Measurements from ENCODE around the gene SLC4A8. TPM values are rescaled to one million over a fixed set of nuclear protein-coding genes. Genes with fewer than 3 reads are reported as not detected.

The SLC4A8 gene
- total and polyA plus RNA-seq, 2 donors (not counting 3 experiments of a cell fraction or from before 2014, with no cell fraction given) = 4.7 to 9.7 TPM

DNA sequence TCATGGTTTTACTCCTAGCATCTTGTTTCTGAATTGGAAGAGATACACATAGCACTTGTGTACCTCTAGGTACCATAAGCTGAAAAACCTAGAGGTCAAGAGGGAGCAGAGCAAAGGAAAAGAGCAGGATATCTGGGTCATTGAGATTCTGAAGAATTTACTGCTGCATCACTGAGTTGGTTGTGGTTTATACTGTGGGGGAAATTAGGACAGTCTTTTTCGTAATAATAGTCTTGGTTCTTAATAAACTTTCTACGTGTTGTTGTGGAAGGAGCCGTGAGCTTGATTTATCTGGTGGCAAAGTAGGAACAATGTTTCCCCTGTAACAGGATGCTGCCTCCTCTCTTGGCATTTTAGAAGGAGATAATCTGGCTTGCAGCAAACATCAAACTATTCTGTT, 80.2 kb downstream of the SLC4A8 start:
- H3K79me2 ChIP-seq (ENCODE audit: control insufficient read depth, insufficient read depth, low read length) = no peaks in the 10 kb centered on the region
- no peak overlapping the region for H3K9ac ChIP-seq (replicated peaks; ENCODE audit: extremely low read depth, insufficient read depth, low read length)
- no peak overlapping the region for H2AFZ ChIP-seq (ENCODE audit: low read depth, low read length)
- no peaks in the 10 kb centered on the region for H3K36me3 ChIP-seq (ENCODE audit: control insufficient read depth in 2 of 2, extremely low read depth in 1 of 2, insufficient read depth in 2 of 2, low read length in 2 of 2)
- dilution Hi-C loops (cut with MboI; ENCODE audit: extremely low pct_ligation_motif_present, low sequenced_read_pairs) (no loop called here), intact Hi-C loops (cut with micrococcal nuclease) (no loop called here)
- no peak for TF ChIP-seq EZH2 (IDR thresholded peaks at IDR 0.05; ENCODE audit: borderline replicate concordance, low read depth, low read length, severe bottlenecking)
- no peak for TF ChIP-seq MYC (IDR thresholded peaks at IDR 0.05; ENCODE audit: low read depth, low read length)
- no peak for TF ChIP-seq POLR2A (IDR thresholded peaks at IDR 0.05; ENCODE audit: low read depth, low read length)
- no peak for TF ChIP-seq JUN (IDR thresholded peaks at IDR 0.05; ENCODE audit: borderline replicate concordance, insufficient read depth, insufficient read length, low read depth)
- TF ChIP-seq, protein P1, sequence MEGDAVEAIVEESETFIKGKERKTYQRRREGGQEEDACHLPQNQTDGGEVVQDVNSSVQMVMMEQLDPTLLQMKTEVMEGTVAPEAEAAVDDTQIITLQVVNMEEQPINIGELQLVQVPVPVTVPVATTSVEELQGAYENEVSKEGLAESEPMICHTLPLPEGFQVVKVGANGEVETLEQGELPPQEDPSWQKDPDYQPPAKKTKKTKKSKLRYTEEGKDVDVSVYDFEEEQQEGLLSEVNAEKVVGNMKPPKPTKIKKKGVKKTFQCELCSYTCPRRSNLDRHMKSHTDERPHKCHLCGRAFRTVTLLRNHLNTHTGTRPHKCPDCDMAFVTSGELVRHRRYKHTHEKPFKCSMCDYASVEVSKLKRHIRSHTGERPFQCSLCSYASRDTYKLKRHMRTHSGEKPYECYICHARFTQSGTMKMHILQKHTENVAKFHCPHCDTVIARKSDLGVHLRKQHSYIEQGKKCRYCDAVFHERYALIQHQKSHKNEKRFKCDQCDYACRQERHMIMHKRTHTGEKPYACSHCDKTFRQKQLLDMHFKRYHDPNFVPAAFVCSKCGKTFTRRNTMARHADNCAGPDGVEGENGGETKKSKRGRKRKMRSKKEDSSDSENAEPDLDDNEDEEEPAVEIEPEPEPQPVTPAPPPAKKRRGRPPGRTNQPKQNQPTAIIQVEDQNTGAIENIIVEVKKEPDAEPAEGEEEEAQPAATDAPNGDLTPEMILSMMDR (IDR thresholded peaks at IDR 0.05; ENCODE audit: extremely low read depth in 1 of 2, insufficient read depth in 1 of 2, low read depth in 1 of 2, low read length in 2 of 2) = no peak
- TF ChIP-seq GATA2 (IDR thresholded peaks at IDR 0.05; ENCODE audit: insufficient read depth, insufficient read length, low read depth, low read length) = no peak
- TF ChIP-seq FOS (IDR thresholded peaks at IDR 0.05; ENCODE audit: borderline replicate concordance, insufficient read depth, low read length) = no peak
- no peak for TF ChIP-seq POLR2AphosphoS5 (IDR thresholded peaks at IDR 0.05; ENCODE audit: insufficient read depth, low read depth, low read length)
- TF ChIP-seq MAX (IDR thresholded peaks at IDR 0.05; ENCODE audit: insufficient read depth, insufficient read length) = no peak
- H4K20me1 ChIP-seq (replicated peaks; ENCODE audit: control insufficient read depth, extremely low read depth, insufficient read depth, low read length) = no peaks in the 10 kb centered on the region
- no peak overlapping the region for H3K4me2 ChIP-seq (ENCODE audit: insufficient read depth, low read length)
- H3K4me3 ChIP-seq (replicated peaks in 1 of 3; ENCODE audit: insufficient read depth in 1 of 3, low read depth in 1 of 3, low read length in 3 of 3) = no peak overlapping the region
- no peak overlapping the region for H3K27ac ChIP-seq (ENCODE audit: insufficient read depth, low read depth, low read length)
- H3K27me3 ChIP-seq (ENCODE audit: control insufficient read depth in 2 of 2, insufficient read depth in 2 of 2, low read length in 2 of 2) = no peaks in the 10 kb centered on the region
- POLR2A ChIA-PET = no interaction called here
- no peak for FAIRE-seq
- no peaks in the 10 kb centered on the region for H3K4me1 ChIP-seq (ENCODE audit: control insufficient read depth, extremely low read depth, insufficient read depth, low read length)
- CTCF ChIA-PET = no interaction called here
- H3K9me3 ChIP-seq (replicated peaks; ENCODE audit: control insufficient read depth, insufficient read depth, low read length) = no peaks in the 10 kb centered on the region
- DNase-seq (ENCODE audit: low read depth, low spot score) = no peak
- no TSS peak for BruUV-seq (replicated peaks)
- no peaks in the 10 kb centered on the region for H3K9me1 ChIP-seq (replicated peaks; ENCODE audit: control insufficient read depth, extremely low read depth, insufficient read depth, low read length)
